Measurements from ENCODE around the gene PPFIBP1.

PPFIBP1 gene

DNA sequence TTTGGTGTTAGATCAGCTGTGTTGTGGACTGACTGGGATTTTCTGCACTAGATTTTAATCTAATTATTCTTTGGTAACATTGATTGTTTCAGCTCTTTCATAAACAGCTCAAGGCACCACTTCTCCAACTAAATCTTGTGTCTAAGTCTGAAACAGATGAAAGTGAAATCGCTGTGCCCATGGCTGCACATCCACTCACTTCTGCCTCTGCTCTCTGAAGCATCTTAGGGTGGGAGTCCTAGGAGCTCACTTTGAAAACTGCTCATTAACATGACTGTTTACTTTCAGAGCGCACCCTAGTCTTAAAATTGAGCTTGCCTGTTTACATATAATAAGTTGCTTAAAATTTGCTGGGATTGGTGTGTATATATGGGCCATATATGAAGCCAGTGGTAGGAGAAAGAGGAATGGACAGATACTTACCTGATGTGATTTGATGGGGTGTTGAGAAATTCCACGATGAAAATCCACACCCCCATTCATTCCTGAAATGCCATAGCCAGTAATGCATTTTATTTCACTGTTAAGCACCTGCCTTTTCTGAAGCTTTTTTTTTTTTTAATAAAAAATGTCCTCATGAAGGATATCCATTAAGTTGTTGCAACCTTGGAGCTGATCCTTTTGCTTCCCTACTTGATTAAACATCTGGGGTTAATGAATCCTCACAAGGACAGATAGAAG, 52.8 kb downstream of the PPFIBP1 start:
- Histone ChIP-seq H3K4me1 (ENCODE audit: control insufficient read depth, insufficient read depth, low read depth, low read length) (peaks cover 6% of the 10 kb centered on the region), H2BK5ac (ENCODE audit: low read depth, low read length, poor library complexity, severe bottlenecking) (no peak overlapping the region), H4K8ac (ENCODE audit: low read length) (no peak overlapping the region), H2AK5ac (ENCODE audit: low read length, severe bottlenecking) (no peak overlapping the region), H3K4me3 (ENCODE audit: insufficient read depth in 1 of 2, low read depth in 1 of 2, low read length in 2 of 2) (no peak overlapping the region), H3K27ac (ENCODE audit: low read length, poor library complexity, severe bottlenecking) (no peak overlapping the region), H2BK120ac (ENCODE audit: low read depth, low read length) (no peak overlapping the region), H3K4me2 (ENCODE audit: low read length, poor library complexity, severe bottlenecking) (no peak overlapping the region), H3K79me1 (replicated peaks; ENCODE audit: low read length, poor library complexity, severe bottlenecking) (peaks cover 15% of the 10 kb centered on the region), H3K9me3 (ENCODE audit: control insufficient read depth, low read length) (no peaks in the 10 kb centered on the region), H2BK12ac (ENCODE audit: low read length in 2 of 2) (no peak overlapping the region), H4K91ac (ENCODE audit: low read length) (no peak overlapping the region), H3K36me3 (ENCODE audit: control insufficient read depth in 1 of 2, insufficient read depth in 2 of 2, low read depth in 1 of 2, low read length in 2 of 2) (peaks cover 4 to 47% of the 10 kb centered on the region in 2 experiments), H2BK15ac (ENCODE audit: low read depth, poor library complexity, severe bottlenecking) (no peak overlapping the region), H3K27me3 (ENCODE audit: control insufficient read depth in 1 of 2, insufficient read depth in 1 of 2, low read length in 2 of 2) (no peaks in the 10 kb centered on the region), H3K23ac (ENCODE audit: low read length in 2 of 2) (no peak overlapping the region), H3K18ac (ENCODE audit: low read depth in 1 of 2, low read length in 2 of 2) (no peak overlapping the region), H3K9ac (ENCODE audit: low read length) (no peak overlapping the region), H3K4ac (ENCODE audit: low read depth in 1 of 2, low read length in 2 of 2) (no peak overlapping the region), H3K14ac (ENCODE audit: low read length in 2 of 2) (no peak overlapping the region), H2AFZ (ENCODE audit: low read depth, low read length) (no peak overlapping the region)
- no peak for DNase-seq
- 95% methylated on average over 1 of the region's 3 CpGs for WGBS

DNA sequence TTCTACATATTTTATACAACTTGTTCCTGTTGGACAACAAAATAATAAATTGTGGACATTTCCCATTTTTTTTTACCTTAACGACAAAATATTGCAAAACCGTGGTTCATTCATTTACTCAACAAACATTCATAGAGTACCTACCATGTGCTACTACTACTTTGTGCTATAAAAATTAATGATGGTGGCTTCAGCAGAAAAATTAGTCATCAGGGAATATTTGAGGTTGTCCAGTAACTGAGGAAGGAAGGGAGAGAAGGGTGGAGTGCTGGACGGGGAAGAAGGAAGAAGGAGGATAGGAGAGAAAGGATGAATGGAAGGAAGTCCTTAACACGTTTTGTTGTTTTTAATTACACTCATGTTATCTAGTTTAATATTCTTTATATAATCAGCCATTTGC, 53.7 kb downstream of the PPFIBP1 start:
- H3K27me3 ChIP-seq (ENCODE audit: control insufficient read depth in 1 of 2, insufficient read depth in 1 of 2, low read length in 2 of 2): no peaks in the 10 kb centered on the region
- H2AFZ ChIP-seq (ENCODE audit: low read depth, low read length): no peak overlapping the region
- no peak overlapping the region for H3K4me3 ChIP-seq (ENCODE audit: insufficient read depth in 1 of 2, low read depth in 1 of 2, low read length in 2 of 2)
- no peak overlapping the region for H3K23ac ChIP-seq (ENCODE audit: low read length in 2 of 2)
- no peak overlapping the region for H2BK15ac ChIP-seq (ENCODE audit: low read depth, poor library complexity, severe bottlenecking)
- H4K91ac ChIP-seq (ENCODE audit: low read length): no peak overlapping the region
- H2BK120ac ChIP-seq (ENCODE audit: low read depth, low read length): no peak overlapping the region
- H2BK5ac ChIP-seq (ENCODE audit: low read depth, low read length, poor library complexity, severe bottlenecking): no peak overlapping the region
- no peaks in the 10 kb centered on the region for H3K9me3 ChIP-seq (ENCODE audit: control insufficient read depth, low read length)
- H3K27ac ChIP-seq (ENCODE audit: low read length, poor library complexity, severe bottlenecking): no peak overlapping the region
- H2AK5ac ChIP-seq (ENCODE audit: low read length, severe bottlenecking): no peak overlapping the region
- peaks cover 15% of the 10 kb centered on the region for H3K79me1 ChIP-seq (replicated peaks; ENCODE audit: low read length, poor library complexity, severe bottlenecking)
- no peak overlapping the region for H3K4me2 ChIP-seq (ENCODE audit: low read length, poor library complexity, severe bottlenecking)
- DNase-seq: no peak
- H2BK12ac ChIP-seq (ENCODE audit: low read length in 2 of 2): no peak overlapping the region
- no peak overlapping the region for H3K18ac ChIP-seq (ENCODE audit: low read depth in 1 of 2, low read length in 2 of 2)
- peaks cover 6% of the 10 kb centered on the region for H3K4me1 ChIP-seq (ENCODE audit: control insufficient read depth, insufficient read depth, low read depth, low read length)
- H3K36me3 ChIP-seq (ENCODE audit: control insufficient read depth in 1 of 2, insufficient read depth in 2 of 2, low read depth in 1 of 2, low read length in 2 of 2): peaks cover 4 to 47% of the 10 kb centered on the region in 2 experiments
- H4K8ac ChIP-seq (ENCODE audit: low read length): no peak overlapping the region
- no peak overlapping the region for H3K9ac ChIP-seq (ENCODE audit: low read length)
- 43% methylated on average over 1 of the region's 4 CpGs for WGBS
- H3K14ac ChIP-seq (ENCODE audit: low read length in 2 of 2): no peak overlapping the region
- no peak overlapping the region for H3K4ac ChIP-seq (ENCODE audit: low read depth in 1 of 2, low read length in 2 of 2)

- no peak overlapping the region for H3K23ac ChIP-seq (ENCODE audit: low read length in 2 of 2)
- H3K4me2 ChIP-seq (ENCODE audit: low read length, poor library complexity, severe bottlenecking): no peak overlapping the region
- H4K8ac ChIP-seq (ENCODE audit: low read length): no peak overlapping the region
- H3K18ac ChIP-seq (ENCODE audit: low read depth in 1 of 2, low read length in 2 of 2): no peak overlapping the region
- H3K4ac ChIP-seq (ENCODE audit: low read depth in 1 of 2, low read length in 2 of 2): no peak overlapping the region
- H3K4me3 ChIP-seq (ENCODE audit: insufficient read depth in 1 of 2, low read depth in 1 of 2, low read length in 2 of 2): no peak overlapping the region
- H3K27me3 ChIP-seq (ENCODE audit: control insufficient read depth in 1 of 2, insufficient read depth in 1 of 2, low read length in 2 of 2): no peaks in the 10 kb centered on the region
- H3K4me1 ChIP-seq (ENCODE audit: control insufficient read depth, insufficient read depth, low read depth, low read length): peaks cover 6% of the 10 kb centered on the region
- H3K9ac ChIP-seq (ENCODE audit: low read length): no peak overlapping the region
- no peak overlapping the region for H3K27ac ChIP-seq (ENCODE audit: low read length, poor library complexity, severe bottlenecking)
- no peak overlapping the region for H2AK5ac ChIP-seq (ENCODE audit: low read length, severe bottlenecking)
- peaks cover 17% of the 10 kb centered on the region for H3K79me1 ChIP-seq (replicated peaks; ENCODE audit: low read length, poor library complexity, severe bottlenecking)
- H2AFZ ChIP-seq (ENCODE audit: low read depth, low read length): no peak overlapping the region
- no peak overlapping the region for H2BK120ac ChIP-seq (ENCODE audit: low read depth, low read length)
- H2BK5ac ChIP-seq (ENCODE audit: low read depth, low read length, poor library complexity, severe bottlenecking): no peak overlapping the region
- H4K91ac ChIP-seq (ENCODE audit: low read length): no peak overlapping the region
- H2BK12ac ChIP-seq (ENCODE audit: low read length in 2 of 2): no peak overlapping the region
- H3K36me3 ChIP-seq (ENCODE audit: control insufficient read depth in 1 of 2, insufficient read depth in 2 of 2, low read depth in 1 of 2, low read length in 2 of 2): peaks cover 4 to 52% of the 10 kb centered on the region in 2 experiments
- DNase-seq: no peak
- peak overlapping the region in 1 of 2 experiments; percentile 22 for H3K14ac ChIP-seq (ENCODE audit: low read length in 2 of 2)
- H3K9me3 ChIP-seq (ENCODE audit: control insufficient read depth, low read length): no peaks in the 10 kb centered on the region
- H2BK15ac ChIP-seq (ENCODE audit: low read depth, poor library complexity, severe bottlenecking): no peak overlapping the region
- WGBS: 88% methylated on average over 7 of the region's 7 CpGs
These were observed 54.8 kb downstream of the PPFIBP1 start for GRCh38 chr12:27578689-27579372.

GRCh38 chr12:27580561-27581330, 56.7 kb downstream of the PPFIBP1 start:
- H3K9me3 ChIP-seq (ENCODE audit: control insufficient read depth, low read length): no peaks in the 10 kb centered on the region
- H2BK5ac ChIP-seq (ENCODE audit: low read depth, low read length, poor library complexity, severe bottlenecking): no peak overlapping the region
- H4K8ac ChIP-seq (ENCODE audit: low read length): peak overlapping the region; percentile 56
- H3K4me2 ChIP-seq (ENCODE audit: low read length, poor library complexity, severe bottlenecking): no peak overlapping the region
- 90% methylated on average over 7 of the region's 9 CpGs for WGBS
- no peak overlapping the region for H2AK5ac ChIP-seq (ENCODE audit: low read length, severe bottlenecking)
- H2BK120ac ChIP-seq (ENCODE audit: low read depth, low read length): no peak overlapping the region
- H3K36me3 ChIP-seq (ENCODE audit: control insufficient read depth in 1 of 2, insufficient read depth in 2 of 2, low read depth in 1 of 2, low read length in 2 of 2): peaks cover 8 to 70% of the 10 kb centered on the region in 2 experiments
- peaks cover 9% of the 10 kb centered on the region for H3K4me1 ChIP-seq (ENCODE audit: control insufficient read depth, insufficient read depth, low read depth, low read length)
- H3K4me3 ChIP-seq (ENCODE audit: insufficient read depth in 1 of 2, low read depth in 1 of 2, low read length in 2 of 2): no peak overlapping the region
- H3K4ac ChIP-seq (ENCODE audit: low read depth in 1 of 2, low read length in 2 of 2): no peak overlapping the region
- no peaks in the 10 kb centered on the region for H3K27me3 ChIP-seq (ENCODE audit: control insufficient read depth in 1 of 2, insufficient read depth in 1 of 2, low read length in 2 of 2)
- H3K23ac ChIP-seq (ENCODE audit: low read length in 2 of 2): no peak overlapping the region
- peak overlapping the region; percentile 49 for H4K91ac ChIP-seq (ENCODE audit: low read length)
- H2BK12ac ChIP-seq (ENCODE audit: low read length in 2 of 2): peak overlapping the region in 1 of 2 experiments; percentile 37
- H3K27ac ChIP-seq (ENCODE audit: low read length, poor library complexity, severe bottlenecking): no peak overlapping the region
- no peak overlapping the region for H2AFZ ChIP-seq (ENCODE audit: low read depth, low read length)
- H3K14ac ChIP-seq (ENCODE audit: low read length in 2 of 2): no peak overlapping the region
- no peak overlapping the region for H2BK15ac ChIP-seq (ENCODE audit: low read depth, poor library complexity, severe bottlenecking)
- no peak for DNase-seq
- peaks cover 23% of the 10 kb centered on the region for H3K79me1 ChIP-seq (replicated peaks; ENCODE audit: low read length, poor library complexity, severe bottlenecking)
- no peak overlapping the region for H3K9ac ChIP-seq (ENCODE audit: low read length)
- H3K18ac ChIP-seq (ENCODE audit: low read depth in 1 of 2, low read length in 2 of 2): peak overlapping the region; percentile 18 to 41
